ENCODE measurements around the gene WDFY4. TPM values are rescaled to one million over a fixed set of nuclear protein-coding genes. Genes with fewer than 3 reads are reported as not detected.

WDFY4 gene
- total and polyA plus RNA-seq, 4 donors: 0.57 to 7.1 (median 2.0) TPM

DNA sequence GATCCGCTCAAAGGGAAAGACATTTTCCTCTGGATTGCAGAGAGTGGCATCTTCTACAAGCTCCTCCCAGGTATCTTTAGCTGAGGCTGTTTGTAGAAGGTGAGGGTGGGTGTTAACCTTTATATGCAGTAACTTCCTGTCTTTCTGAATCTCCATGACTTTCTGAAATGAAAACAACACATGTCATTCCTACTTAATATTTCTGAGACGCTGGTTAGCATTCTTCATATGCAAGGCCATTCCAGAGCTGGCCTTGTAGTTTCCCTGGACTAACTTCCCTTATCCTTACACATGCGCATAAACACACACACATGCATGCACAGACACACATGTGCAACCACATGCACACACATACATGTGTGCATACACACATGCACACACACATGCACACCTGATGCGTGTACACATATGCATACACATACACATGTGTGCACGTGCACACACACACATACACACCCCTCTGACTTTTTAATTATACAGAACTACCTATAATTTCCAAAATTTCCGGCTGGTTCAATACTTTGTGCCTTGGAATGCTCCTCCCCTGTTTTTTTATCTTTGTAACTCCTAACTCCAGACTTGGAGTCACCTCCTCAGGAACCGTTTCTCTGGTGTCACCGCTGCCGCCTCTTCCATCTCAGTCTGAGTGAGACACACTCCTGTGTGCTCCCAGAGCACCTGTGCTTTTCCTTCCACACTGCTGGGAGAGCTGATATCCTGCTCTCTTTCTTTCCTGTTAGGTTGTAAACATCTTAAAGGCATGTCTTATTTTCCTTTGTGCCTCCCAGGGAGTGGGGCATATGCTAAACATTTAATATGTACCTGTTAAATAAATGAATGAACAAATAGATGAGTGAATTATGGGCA, 199.7 kb downstream of the WDFY4 start:
- DNase-seq (ENCODE audit: low spot score): no peak
- no peak overlapping the region for H3K9ac ChIP-seq (ENCODE audit: low read depth in 1 of 2, low read length in 2 of 2)
- H3K27ac ChIP-seq (ENCODE audit: low read depth in 1 of 2, low read length in 2 of 2): no peak overlapping the region
- no peaks in the 10 kb centered on the region for H3K9me3 ChIP-seq (ENCODE audit: control insufficient read depth in 4 of 4, low read length in 3 of 4)
- H3K4me3 ChIP-seq (ENCODE audit: low read depth in 1 of 3, low read length in 3 of 3): no peak overlapping the region
- no peaks in the 10 kb centered on the region for H3K27me3 ChIP-seq (ENCODE audit: control insufficient read depth in 4 of 4, insufficient read depth in 4 of 4, low read length in 3 of 4)
- 90% methylated on average over 9 of the region's 9 CpGs for WGBS
- TF ChIP-seq SP1 (IDR thresholded peaks at IDR 0.05) (no peak), RXRA (IDR thresholded peaks at IDR 0.05) (no peak), FOXA1 (IDR thresholded peaks at IDR 0.05) (no peak), TAF1 (conservative IDR thresholded peaks at IDR 0.05) (no peak), RAD21 (IDR thresholded peaks at IDR 0.05) (no peak), YY1 (IDR thresholded peaks at IDR 0.05) (no peak), HNF4G (IDR thresholded peaks at IDR 0.05) (no peak), HNF4A (conservative IDR thresholded peaks at IDR 0.05) (no peak), GABPA (IDR thresholded peaks at IDR 0.05 in 1 of 2, conservative IDR thresholded peaks at IDR 0.05 in 1 of 2) (no peak), NR2F2 (IDR thresholded peaks at IDR 0.05) (no peak), EGR1 (IDR thresholded peaks at IDR 0.05; ENCODE audit: low read depth in 2 of 2) (no peak), FOXA2 (IDR thresholded peaks at IDR 0.05) (no peak), JUND (IDR thresholded peaks at IDR 0.05) (no peak)
- TF ChIP-seq, protein P1, sequence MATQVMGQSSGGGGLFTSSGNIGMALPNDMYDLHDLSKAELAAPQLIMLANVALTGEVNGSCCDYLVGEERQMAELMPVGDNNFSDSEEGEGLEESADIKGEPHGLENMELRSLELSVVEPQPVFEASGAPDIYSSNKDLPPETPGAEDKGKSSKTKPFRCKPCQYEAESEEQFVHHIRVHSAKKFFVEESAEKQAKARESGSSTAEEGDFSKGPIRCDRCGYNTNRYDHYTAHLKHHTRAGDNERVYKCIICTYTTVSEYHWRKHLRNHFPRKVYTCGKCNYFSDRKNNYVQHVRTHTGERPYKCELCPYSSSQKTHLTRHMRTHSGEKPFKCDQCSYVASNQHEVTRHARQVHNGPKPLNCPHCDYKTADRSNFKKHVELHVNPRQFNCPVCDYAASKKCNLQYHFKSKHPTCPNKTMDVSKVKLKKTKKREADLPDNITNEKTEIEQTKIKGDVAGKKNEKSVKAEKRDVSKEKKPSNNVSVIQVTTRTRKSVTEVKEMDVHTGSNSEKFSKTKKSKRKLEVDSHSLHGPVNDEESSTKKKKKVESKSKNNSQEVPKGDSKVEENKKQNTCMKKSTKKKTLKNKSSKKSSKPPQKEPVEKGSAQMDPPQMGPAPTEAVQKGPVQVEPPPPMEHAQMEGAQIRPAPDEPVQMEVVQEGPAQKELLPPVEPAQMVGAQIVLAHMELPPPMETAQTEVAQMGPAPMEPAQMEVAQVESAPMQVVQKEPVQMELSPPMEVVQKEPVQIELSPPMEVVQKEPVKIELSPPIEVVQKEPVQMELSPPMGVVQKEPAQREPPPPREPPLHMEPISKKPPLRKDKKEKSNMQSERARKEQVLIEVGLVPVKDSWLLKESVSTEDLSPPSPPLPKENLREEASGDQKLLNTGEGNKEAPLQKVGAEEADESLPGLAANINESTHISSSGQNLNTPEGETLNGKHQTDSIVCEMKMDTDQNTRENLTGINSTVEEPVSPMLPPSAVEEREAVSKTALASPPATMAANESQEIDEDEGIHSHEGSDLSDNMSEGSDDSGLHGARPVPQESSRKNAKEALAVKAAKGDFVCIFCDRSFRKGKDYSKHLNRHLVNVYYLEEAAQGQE (IDR thresholded peaks at IDR 0.05): no peak
- TF ChIP-seq, protein P2, sequence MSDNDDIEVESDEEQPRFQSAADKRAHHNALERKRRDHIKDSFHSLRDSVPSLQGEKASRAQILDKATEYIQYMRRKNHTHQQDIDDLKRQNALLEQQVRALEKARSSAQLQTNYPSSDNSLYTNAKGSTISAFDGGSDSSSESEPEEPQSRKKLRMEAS (IDR thresholded peaks at IDR 0.05): no peak
- TF ChIP-seq, protein P3, sequence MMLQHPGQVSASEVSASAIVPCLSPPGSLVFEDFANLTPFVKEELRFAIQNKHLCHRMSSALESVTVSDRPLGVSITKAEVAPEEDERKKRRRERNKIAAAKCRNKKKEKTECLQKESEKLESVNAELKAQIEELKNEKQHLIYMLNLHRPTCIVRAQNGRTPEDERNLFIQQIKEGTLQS (IDR thresholded peaks at IDR 0.05): no peak
- TF ChIP-seq, protein P4, sequence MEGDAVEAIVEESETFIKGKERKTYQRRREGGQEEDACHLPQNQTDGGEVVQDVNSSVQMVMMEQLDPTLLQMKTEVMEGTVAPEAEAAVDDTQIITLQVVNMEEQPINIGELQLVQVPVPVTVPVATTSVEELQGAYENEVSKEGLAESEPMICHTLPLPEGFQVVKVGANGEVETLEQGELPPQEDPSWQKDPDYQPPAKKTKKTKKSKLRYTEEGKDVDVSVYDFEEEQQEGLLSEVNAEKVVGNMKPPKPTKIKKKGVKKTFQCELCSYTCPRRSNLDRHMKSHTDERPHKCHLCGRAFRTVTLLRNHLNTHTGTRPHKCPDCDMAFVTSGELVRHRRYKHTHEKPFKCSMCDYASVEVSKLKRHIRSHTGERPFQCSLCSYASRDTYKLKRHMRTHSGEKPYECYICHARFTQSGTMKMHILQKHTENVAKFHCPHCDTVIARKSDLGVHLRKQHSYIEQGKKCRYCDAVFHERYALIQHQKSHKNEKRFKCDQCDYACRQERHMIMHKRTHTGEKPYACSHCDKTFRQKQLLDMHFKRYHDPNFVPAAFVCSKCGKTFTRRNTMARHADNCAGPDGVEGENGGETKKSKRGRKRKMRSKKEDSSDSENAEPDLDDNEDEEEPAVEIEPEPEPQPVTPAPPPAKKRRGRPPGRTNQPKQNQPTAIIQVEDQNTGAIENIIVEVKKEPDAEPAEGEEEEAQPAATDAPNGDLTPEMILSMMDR (IDR thresholded peaks at IDR 0.05; ENCODE audit: low read depth, low read length, missing input control): no peak
- TF ChIP-seq, protein P5, sequence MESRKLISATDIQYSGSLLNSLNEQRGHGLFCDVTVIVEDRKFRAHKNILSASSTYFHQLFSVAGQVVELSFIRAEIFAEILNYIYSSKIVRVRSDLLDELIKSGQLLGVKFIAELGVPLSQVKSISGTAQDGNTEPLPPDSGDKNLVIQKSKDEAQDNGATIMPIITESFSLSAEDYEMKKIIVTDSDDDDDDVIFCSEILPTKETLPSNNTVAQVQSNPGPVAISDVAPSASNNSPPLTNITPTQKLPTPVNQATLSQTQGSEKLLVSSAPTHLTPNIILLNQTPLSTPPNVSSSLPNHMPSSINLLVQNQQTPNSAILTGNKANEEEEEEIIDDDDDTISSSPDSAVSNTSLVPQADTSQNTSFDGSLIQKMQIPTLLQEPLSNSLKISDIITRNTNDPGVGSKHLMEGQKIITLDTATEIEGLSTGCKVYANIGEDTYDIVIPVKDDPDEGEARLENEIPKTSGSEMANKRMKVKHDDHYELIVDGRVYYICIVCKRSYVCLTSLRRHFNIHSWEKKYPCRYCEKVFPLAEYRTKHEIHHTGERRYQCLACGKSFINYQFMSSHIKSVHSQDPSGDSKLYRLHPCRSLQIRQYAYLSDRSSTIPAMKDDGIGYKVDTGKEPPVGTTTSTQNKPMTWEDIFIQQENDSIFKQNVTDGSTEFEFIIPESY (IDR thresholded peaks at IDR 0.05): no peak
- H3K4me1 ChIP-seq (ENCODE audit: control insufficient read depth in 4 of 4, insufficient read depth in 4 of 4, low read length in 3 of 4): no peaks in the 10 kb centered on the region
- no peaks in the 10 kb centered on the region for H3K36me3 ChIP-seq (ENCODE audit: control insufficient read depth in 4 of 4, insufficient read depth in 3 of 4, low read depth in 1 of 4, low read length in 3 of 4)

Data from liver (tissue), 9 donors.